ENCODE measurements around the gene TCEANC. TPM values are rescaled to one million over a fixed set of nuclear protein-coding genes. Genes with fewer than 3 reads are reported as not detected.

TCEANC gene
- total RNA-seq, 1 experiment from 2014 or later = 3.1 TPM

DNA sequence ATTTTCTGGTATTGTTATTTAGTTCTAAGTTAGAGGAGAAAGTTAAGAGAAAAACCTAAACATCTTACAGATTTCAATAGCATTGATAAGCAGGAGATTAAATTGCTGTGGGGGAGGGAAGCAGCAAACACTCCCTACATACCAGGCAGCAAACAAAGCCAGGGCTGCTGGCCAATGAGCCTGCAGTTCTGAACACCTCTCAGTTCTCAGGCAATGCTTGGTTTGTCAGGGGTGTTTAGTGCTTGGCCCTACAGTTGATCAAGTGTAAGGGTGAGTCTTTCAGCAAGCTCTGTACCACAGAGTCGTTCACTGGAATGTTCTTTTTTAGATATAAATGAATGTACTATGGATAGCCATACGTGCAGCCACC, 45.0 kb upstream of the TCEANC start:
- Histone ChIP-seq H3K9me3 (ENCODE audit: low read depth, low read length, poor library complexity, severe bottlenecking) (no peaks in the 10 kb centered on the region), H3K27ac (ENCODE audit: low read depth, low read length, poor library complexity, severe bottlenecking) (no peak overlapping the region), H3K36me3 (ENCODE audit: insufficient read depth, low read length, poor library complexity, severe bottlenecking) (no peaks in the 10 kb centered on the region), H3K4me3 (ENCODE audit: low read depth, low read length, poor library complexity, severe bottlenecking) (no peak overlapping the region), H3K27me3 (replicated peaks; ENCODE audit: insufficient read depth, low read depth, low read length, poor library complexity) (no peaks in the 10 kb centered on the region), H3K4me1 (ENCODE audit: insufficient read depth, low read length, poor library complexity, severe bottlenecking) (no peaks in the 10 kb centered on the region)
- TF ChIP-seq, protein P1, sequence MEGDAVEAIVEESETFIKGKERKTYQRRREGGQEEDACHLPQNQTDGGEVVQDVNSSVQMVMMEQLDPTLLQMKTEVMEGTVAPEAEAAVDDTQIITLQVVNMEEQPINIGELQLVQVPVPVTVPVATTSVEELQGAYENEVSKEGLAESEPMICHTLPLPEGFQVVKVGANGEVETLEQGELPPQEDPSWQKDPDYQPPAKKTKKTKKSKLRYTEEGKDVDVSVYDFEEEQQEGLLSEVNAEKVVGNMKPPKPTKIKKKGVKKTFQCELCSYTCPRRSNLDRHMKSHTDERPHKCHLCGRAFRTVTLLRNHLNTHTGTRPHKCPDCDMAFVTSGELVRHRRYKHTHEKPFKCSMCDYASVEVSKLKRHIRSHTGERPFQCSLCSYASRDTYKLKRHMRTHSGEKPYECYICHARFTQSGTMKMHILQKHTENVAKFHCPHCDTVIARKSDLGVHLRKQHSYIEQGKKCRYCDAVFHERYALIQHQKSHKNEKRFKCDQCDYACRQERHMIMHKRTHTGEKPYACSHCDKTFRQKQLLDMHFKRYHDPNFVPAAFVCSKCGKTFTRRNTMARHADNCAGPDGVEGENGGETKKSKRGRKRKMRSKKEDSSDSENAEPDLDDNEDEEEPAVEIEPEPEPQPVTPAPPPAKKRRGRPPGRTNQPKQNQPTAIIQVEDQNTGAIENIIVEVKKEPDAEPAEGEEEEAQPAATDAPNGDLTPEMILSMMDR (conservative IDR thresholded peaks at IDR 0.05; ENCODE audit: low read depth, low read length) = no peak
- TF ChIP-seq EZH2 (IDR thresholded peaks at IDR 0.05; ENCODE audit: borderline replicate concordance, low read depth, low read length, poor library complexity, severe bottlenecking) = no peak
- DNase-seq (ENCODE audit: low spot score) = no peak
- POLR2A ChIA-PET (ENCODE audit: low non-redundant PET) = no interaction called here
- BruUV-seq (replicated peaks) = no TSS peak
- CTCF ChIA-PET = no interaction called here
- intact Hi-C loops (cut with micrococcal nuclease; ENCODE audit: unreplicated experiment) = no loop called here

DNA sequence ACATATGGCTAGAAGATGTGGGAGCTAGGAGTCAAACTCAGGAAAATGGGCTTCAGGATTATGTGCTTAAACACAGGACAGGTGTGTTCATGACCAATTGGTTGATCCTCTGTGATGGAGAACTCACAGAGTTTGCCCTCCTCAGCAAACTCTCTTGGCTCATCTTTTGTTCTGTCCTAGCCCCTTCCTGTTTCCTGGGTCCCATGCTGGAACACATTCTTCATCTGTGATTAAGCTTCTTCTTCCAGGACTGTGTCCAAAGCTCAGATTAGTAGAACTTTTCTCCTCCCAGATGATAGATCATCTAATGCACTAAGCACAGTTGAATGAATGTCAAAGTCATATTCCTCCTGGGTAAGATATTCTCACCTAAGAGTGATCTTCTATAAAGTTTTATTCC, 38.8 kb upstream of the TCEANC start:
- intact Hi-C loops (cut with micrococcal nuclease; ENCODE audit: unreplicated experiment) = no loop called here
- no peaks in the 10 kb centered on the region for H3K4me1 ChIP-seq (ENCODE audit: insufficient read depth, low read length, poor library complexity, severe bottlenecking)
- no peak overlapping the region for H3K27ac ChIP-seq (ENCODE audit: low read depth, low read length, poor library complexity, severe bottlenecking)
- H3K9me3 ChIP-seq (ENCODE audit: low read depth, low read length, poor library complexity, severe bottlenecking) = no peaks in the 10 kb centered on the region
- H3K27me3 ChIP-seq (replicated peaks; ENCODE audit: insufficient read depth, low read depth, low read length, poor library complexity) = no peaks in the 10 kb centered on the region
- H3K36me3 ChIP-seq (ENCODE audit: insufficient read depth, low read length, poor library complexity, severe bottlenecking) = no peaks in the 10 kb centered on the region
- BruUV-seq (replicated peaks) = no TSS peak
- CTCF ChIA-PET = no interaction called here
- POLR2A ChIA-PET (ENCODE audit: low non-redundant PET) = no interaction called here
- DNase-seq (ENCODE audit: low spot score) = no peak
- TF ChIP-seq, protein P1 (conservative IDR thresholded peaks at IDR 0.05; ENCODE audit: low read depth, low read length) = no peak
- TF ChIP-seq EZH2 (IDR thresholded peaks at IDR 0.05; ENCODE audit: borderline replicate concordance, low read depth, low read length, poor library complexity, severe bottlenecking) = no peak
- H3K4me3 ChIP-seq (ENCODE audit: low read depth, low read length, poor library complexity, severe bottlenecking) = no peak overlapping the region

DNA sequence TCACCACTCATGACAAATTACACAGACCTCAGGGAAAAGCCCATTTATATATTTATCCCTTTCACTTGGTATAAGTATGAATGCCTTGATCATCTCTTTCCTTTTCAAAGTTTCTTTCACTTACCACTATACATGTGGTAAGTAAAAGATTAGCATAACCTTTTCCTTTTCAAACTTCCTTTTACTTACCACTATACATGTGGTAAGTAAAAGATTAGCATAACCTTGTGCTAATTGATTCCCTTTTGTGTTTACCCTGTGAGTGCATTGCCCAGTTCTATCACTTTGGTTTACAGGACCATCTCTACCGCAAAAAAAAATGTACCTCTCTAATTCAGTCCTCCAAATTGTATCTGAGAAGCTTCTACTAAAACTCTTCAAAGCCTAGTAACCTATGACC, 32.7 kb upstream of the TCEANC start:
- no peaks in the 10 kb centered on the region for H3K36me3 ChIP-seq (ENCODE audit: insufficient read depth, low read length, poor library complexity, severe bottlenecking)
- H3K4me3 ChIP-seq (ENCODE audit: low read depth, low read length, poor library complexity, severe bottlenecking) = no peak overlapping the region
- CTCF ChIA-PET = interaction anchor here (0.6 kb wide), 1 partner anchor 276 kb away, joined by 5 read pairs; no protein-coding TSS in a partner anchor
- no peak for DNase-seq (ENCODE audit: low spot score)
- H3K9me3 ChIP-seq (ENCODE audit: low read depth, low read length, poor library complexity, severe bottlenecking) = no peaks in the 10 kb centered on the region
- H3K27ac ChIP-seq (ENCODE audit: low read depth, low read length, poor library complexity, severe bottlenecking) = no peak overlapping the region
- no peaks in the 10 kb centered on the region for H3K4me1 ChIP-seq (ENCODE audit: insufficient read depth, low read length, poor library complexity, severe bottlenecking)
- H3K27me3 ChIP-seq (replicated peaks; ENCODE audit: insufficient read depth, low read depth, low read length, poor library complexity) = no peaks in the 10 kb centered on the region
- TF ChIP-seq, protein P1 (conservative IDR thresholded peaks at IDR 0.05; ENCODE audit: low read depth, low read length) = no peak
- TF ChIP-seq EZH2 (IDR thresholded peaks at IDR 0.05; ENCODE audit: borderline replicate concordance, low read depth, low read length, poor library complexity, severe bottlenecking) = no peak
- intact Hi-C loops (cut with micrococcal nuclease; ENCODE audit: unreplicated experiment) = no loop called here
- BruUV-seq (replicated peaks) = no TSS peak
- POLR2A ChIA-PET (ENCODE audit: low non-redundant PET) = interaction anchor here (0.6 kb wide), 1 partner anchor 1525 kb away, joined by 4 read pairs; no protein-coding TSS in a partner anchor
